HepG2 (cell line): ENCODE data around the gene IMPDH2. TPM values are rescaled to one million over a fixed set of nuclear protein-coding genes. Genes with fewer than 3 reads are reported as not detected.

ENCODE experiments used
- ATAC-seq: fragments of 200-7000 bp; cut with Tn5 transposase; 3 replicates; pipeline ENCODE4 v1.9.1; 2020; ENCODE audit warnings: mild to moderate bottlenecking, moderate library complexity
- BruUV-seq: library from RNA; stranded (reverse); fragments of 400-500 nt; replicated peaks from 2 replicates; lab custom pipeline; 2021; lab: Mats Ljungman, UMichigan
- CTCF ChIA-PET: fragments of 300-600 bp; formaldehyde crosslinking; extraction: SDS; loops from one replicate; lab custom pipeline; 2021; ENCODE audit warnings: low total read pairs, inconsistent platforms, low intra/inter-chr PET ratio; lab: Yijun Ruan, JAX
- POLR2A ChIA-PET: fragments of 350-600 bp; sonication (Branson Sonifier 250); formaldehyde crosslinking; loops from one replicate; lab custom pipeline; 2020; ENCODE audit warnings: antibody characterized with exemption, inconsistent platforms; lab: Yijun Ruan, JAX
- DNase-seq: peaks from one replicate; pipeline ENCODE4 v3.0.0-alpha.2; 2015; ENCODE audit warnings: low spot score
- FAIRE-seq: peaks from 3 replicates; lab custom pipeline; 2011; peaks lifted over from hg19 to GRCh38; lab: Jason Lieb, UNC
- H2AFZ ChIP-seq: one replicate; pipeline ENCODE4 v1.6.1; 2011; ENCODE audit warnings: low read length, inconsistent platforms
- H3K27ac ChIP-seq: fragments of 300-600 bp; 3 replicates; pipeline ENCODE4 v1.8.0; 2011; ENCODE audit warnings: mixed run types, mild to moderate bottlenecking, mixed read lengths, low read length, inconsistent platforms; ENCODE audit not compliant: insufficient read depth; ENCODE audit errors: extremely low read length
- H3K27me3 ChIP-seq, 2 experiments: fragments of 200-600 bp in 1 of 2; 2 replicates in 1 of 2; 3 replicates in 1 of 2; pipeline versions ENCODE4 v1.6.0 to v1.8.0; 2011; ENCODE audit warnings: low read length in 2 of 2, mild to moderate bottlenecking in 2 of 2, moderate library complexity in 2 of 2, inconsistent platforms in 1 of 2; ENCODE audit not compliant: insufficient read depth in 2 of 2, control insufficient read depth in 1 of 2
- H3K36me3 ChIP-seq, 2 experiments: fragments of 200-600 bp in 1 of 2; replicated peaks in 1 of 2; 2 replicates in 1 of 2; 3 replicates in 1 of 2; pipeline versions ENCODE4 v1.5.1 to v1.8.0; 2011; ENCODE audit warnings: low read length in 2 of 2, inconsistent platforms in 1 of 2; ENCODE audit not compliant: insufficient read depth in 2 of 2, control insufficient read depth in 1 of 2
- H3K4me1 ChIP-seq: 2 replicates; pipeline ENCODE4 v1.5.1; 2012; ENCODE audit warnings: low read length, inconsistent platforms; ENCODE audit not compliant: insufficient read depth
- H3K4me2 ChIP-seq: 2 replicates; pipeline ENCODE4 v1.6.0; 2011; ENCODE audit warnings: low read depth, low read length, inconsistent platforms
- H3K4me3 ChIP-seq, 3 experiments: fragments of 200-600 bp in 1 of 3; sonication (generic), shearing (Covaris generic) in 1 of 3; replicated peaks in 1 of 3; 2 replicates each; pipeline ENCODE4 v1.5.1; 2011 to 2016; ENCODE audit warnings: low read length in 3 of 3, inconsistent platforms in 2 of 3, low read depth in 2 of 3, mild to moderate bottlenecking in 2 of 3, control low read depth in 1 of 3, mixed read lengths in 1 of 3; ENCODE audit not compliant: insufficient read depth in 1 of 3
- H3K79me2 ChIP-seq: one replicate; pipeline ENCODE4 v1.6.1; 2011; ENCODE audit warnings: low read length, inconsistent platforms; ENCODE audit not compliant: insufficient read depth
- H3K9ac ChIP-seq: 2 replicates; pipeline ENCODE4 v1.6.0; 2011; ENCODE audit warnings: mild to moderate bottlenecking, low read depth, low read length, inconsistent platforms; ENCODE audit not compliant: insufficient read depth
- H3K9me3 ChIP-seq: 2 replicates; pipeline ENCODE4 v1.5.1; 2012; ENCODE audit warnings: mild to moderate bottlenecking, low read length
- H4K20me1 ChIP-seq: 2 replicates; pipeline ENCODE4 v1.6.0; 2011; ENCODE audit warnings: inconsistent platforms, mild to moderate bottlenecking, low read length, moderate library complexity; ENCODE audit not compliant: insufficient read depth
- EED ChIP-seq: sonication (generic); formaldehyde crosslinking; IDR thresholded peaks from 2 replicates; pipeline ENCODE4 v1.5.0; 2020; ENCODE audit warnings: mild to moderate bottlenecking, missing genetic modification reagents
- KLF15 ChIP-seq: sonication (generic); formaldehyde crosslinking; IDR thresholded peaks from 2 replicates; pipeline ENCODE4 v1.8.1; 2023; ENCODE audit warnings: borderline replicate concordance, mild to moderate bottlenecking, inconsistent platforms, missing genetic modification reagents, mixed read lengths
- MAFF ChIP-seq: IDR thresholded peaks from 2 replicates; pipeline ENCODE4 v1.6.1; 2011; ENCODE audit warnings: low read depth, low read length, improper control_type of control experiment
- POLR2G ChIP-seq: fragments of 200-400 bp; formaldehyde crosslinking; IDR thresholded peaks from 2 replicates; pipeline ENCODE4 v1.6.1; 2018; ENCODE audit warnings: mild to moderate bottlenecking, low read depth, low read length, moderate library complexity
- TEAD3 ChIP-seq: optimal IDR thresholded peaks from 2 replicates; pipeline ENCODE3; 2016; ENCODE audit warnings: borderline replicate concordance
- ZNF207 ChIP-seq: fragments of 450-650 bp; IDR thresholded peaks from 2 replicates; pipeline ENCODE4 v1.6.1; 2016; ENCODE audit warnings: antibody characterized with exemption, borderline replicate concordance
- ZNF253 ChIP-seq: sonication (generic); formaldehyde crosslinking; IDR thresholded peaks from 2 replicates; pipeline ENCODE4 v1.8.0; 2022; ENCODE audit warnings: mild to moderate bottlenecking, missing genetic modification reagents, borderline replicate concordance
- ZNF263 ChIP-seq: sonication (generic); formaldehyde crosslinking; IDR thresholded peaks from 2 replicates; pipeline ENCODE4 v1.4.0; 2020; ENCODE audit warnings: missing genetic modification reagents
- ZNF350 ChIP-seq: sonication (generic); formaldehyde crosslinking; IDR thresholded peaks from 2 replicates; pipeline ENCODE4 v1.4.0; 2020; ENCODE audit warnings: mild to moderate bottlenecking, low read depth, missing genetic modification reagents, borderline replicate concordance
- WGBS: methylation state at CpG from one replicate; pipeline ENCODE4 v1.1.6; 2017; ENCODE audit warnings: low lambda C conversion rate; 5-methylcytosine and 5-hydroxymethylcytosine counted together
- in situ Hi-C: cut with HindIII; loops from 2 replicates; pipeline ENCODE4 v1.10.0; 2017; ENCODE audit warnings: low pct_unique_long_range_greater_than_20kb; ENCODE audit not compliant: extremely low pct_ligation_motif_present
- intact Hi-C: fragments of 100-400 bp; cut with micrococcal nuclease; formaldehyde crosslinking; loops from one replicate; pipeline ENCODE4 v1.10.0; 2022; ENCODE audit not compliant: unreplicated experiment
- polyA plus RNA-seq, 8 experiments: library from polyadenylated mRNA; depleted of rRNA in 3 of 8; stranded (reverse) in 7 of 8; unstranded in 1 of 8; fragments of >200 nt; fragmentation: Illumina TruSeq in 4 of 8; extraction: Trizol in 4 of 8; gene quantifications; 2 replicates each; pipeline versions ENCODE4 v1.2.1 to v1.2.3, GENCODE V29; 2011 to 2016; ENCODE audit warnings: low read depth in 4 of 8, missing spikeins in 1 of 8, mixed read lengths in 1 of 8; ENCODE audit not compliant: insufficient read depth in 1 of 8
- total RNA-seq, 5 experiments: library from RNA; depleted of rRNA; stranded (reverse); fragments of >200 nt; fragmentation: Illumina TruSeq; extraction: Trizol; gene quantifications; 2 replicates each; pipeline ENCODE4 v1.2.3, GENCODE V29; 2016; ENCODE audit warnings: low read depth in 1 of 5

IMPDH2 gene
- total and polyA plus RNA-seq, 2 of the 13 experiments (the other 11 are each of a cell fraction or from before 2014, with no cell fraction given), result 248 to 260 TPM

- DNase-seq (no peak), FAIRE-seq (no peak), ATAC-seq (no peak)
- H3K9ac ChIP-seq, result no peak overlapping the region
- TF ChIP-seq KLF15 (CRISPR knock-in tag) (no peak), MAFF (no peak), EED (CRISPR knock-in tag) (no peak), ZNF207 (no peak), ZNF263 (no peak), POLR2G (0 out of 2 replicates have a peak, but pooled peaks have one; percentile 5), ZNF350 (CRISPR knock-in tag) (0 out of 2 replicates have a peak, but pooled peaks have one; percentile 20), TEAD3 (CRISPR knock-in tag) (no peak), ZNF253 (CRISPR knock-in tag) (no peak)
- no peak overlapping the region for H3K4me3 ChIP-seq
- peaks cover 20 to 48% of the 10 kb centered on the region in 2 experiments for H3K36me3 ChIP-seq
- no peak overlapping the region for H3K4me2 ChIP-seq
- ChIA-PET CTCF (no interaction called here), POLR2A (interaction anchor here (0.6 to 12.8 kb wide), 4 partner anchors 6 to 145 kb away, joined by 3 to 280 read pairs (median 9); partner anchors contain the start of genes DALRD3, IMPDH2, NDUFAF3 and WDR6)
- BruUV-seq, result no TSS peak
- intact Hi-C loops, result loop anchor here (2.0 kb wide), 1 partner anchor 29 kb away; no protein-coding TSS in a partner anchor
- H2AFZ ChIP-seq, result no peak overlapping the region
- peaks cover 26% of the 10 kb centered on the region for H3K79me2 ChIP-seq
- WGBS, result 98% methylated on average over 6 of the region's 6 CpGs
- no peaks in the 10 kb centered on the region; a peak in 1 of 5 replicates for H3K27me3 ChIP-seq
- H4K20me1 ChIP-seq, result peaks cover 26% of the 10 kb centered on the region; the same call in 1 of the 2 replicates
- no peak overlapping the region for H3K27ac ChIP-seq
- no peaks in the 10 kb centered on the region for H3K9me3 ChIP-seq
- in situ Hi-C loops, result no loop called here
- peaks cover 23% of the 10 kb centered on the region for H3K4me1 ChIP-seq
Measured at GRCh38 chr3:49015765-49016164, 13.4 kb downstream of the IMPDH2 start.
